GM10248 (cell line): ENCODE measurements around the gene HAUS8.

Experiments
- CTCF ChIA-PET: fragments of 300-600 bp; sonication (Branson Sonifier 250); formaldehyde crosslinking; extraction: SDS; loops from one replicate; lab custom pipeline; 2021; ENCODE audit warnings: antibody characterized with exemption; lab: Yijun Ruan, JAX
- POLR2A ChIA-PET: fragments of 350-650 bp; sonication (Branson Sonifier 250); formaldehyde crosslinking; extraction: SDS; loops from one replicate; lab custom pipeline; 2020; ENCODE audit warnings: antibody characterized with exemption; lab: Yijun Ruan, JAX
- DNase-seq: peaks from one replicate; pipeline ENCODE4 v3.0.0; 2012; ENCODE audit errors: extremely low spot score
- TF ChIP-seq, protein P1 (sequence below): IDR thresholded peaks from 2 replicates; pipeline ENCODE4 v1.5.1; 2012; ENCODE audit warnings: mild to moderate bottlenecking, low read depth; ENCODE audit errors: extremely low read depth, missing control alignments, control extremely low read depth

The HAUS8 gene

DNA sequence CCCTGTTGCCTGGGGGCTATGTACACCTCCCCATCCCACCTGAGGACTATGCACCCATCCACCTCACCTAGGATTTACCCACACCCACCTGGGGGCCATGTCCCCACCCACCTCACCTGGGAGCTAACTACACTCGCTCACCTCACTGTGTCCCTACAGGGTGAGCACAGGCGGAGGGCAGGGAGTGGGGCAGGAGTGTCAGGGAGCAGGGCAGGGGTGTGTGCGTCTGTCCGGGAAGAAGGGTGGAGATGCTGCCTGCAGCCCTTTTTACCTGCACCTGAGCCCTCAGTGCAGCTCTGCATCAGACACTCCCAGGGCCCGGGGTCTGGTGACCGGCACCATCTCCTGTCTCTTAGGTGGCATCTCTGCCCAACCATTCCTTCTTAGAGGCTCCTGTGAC, 38.1 kb downstream of the HAUS8 start:
- TF ChIP-seq, protein P1, sequence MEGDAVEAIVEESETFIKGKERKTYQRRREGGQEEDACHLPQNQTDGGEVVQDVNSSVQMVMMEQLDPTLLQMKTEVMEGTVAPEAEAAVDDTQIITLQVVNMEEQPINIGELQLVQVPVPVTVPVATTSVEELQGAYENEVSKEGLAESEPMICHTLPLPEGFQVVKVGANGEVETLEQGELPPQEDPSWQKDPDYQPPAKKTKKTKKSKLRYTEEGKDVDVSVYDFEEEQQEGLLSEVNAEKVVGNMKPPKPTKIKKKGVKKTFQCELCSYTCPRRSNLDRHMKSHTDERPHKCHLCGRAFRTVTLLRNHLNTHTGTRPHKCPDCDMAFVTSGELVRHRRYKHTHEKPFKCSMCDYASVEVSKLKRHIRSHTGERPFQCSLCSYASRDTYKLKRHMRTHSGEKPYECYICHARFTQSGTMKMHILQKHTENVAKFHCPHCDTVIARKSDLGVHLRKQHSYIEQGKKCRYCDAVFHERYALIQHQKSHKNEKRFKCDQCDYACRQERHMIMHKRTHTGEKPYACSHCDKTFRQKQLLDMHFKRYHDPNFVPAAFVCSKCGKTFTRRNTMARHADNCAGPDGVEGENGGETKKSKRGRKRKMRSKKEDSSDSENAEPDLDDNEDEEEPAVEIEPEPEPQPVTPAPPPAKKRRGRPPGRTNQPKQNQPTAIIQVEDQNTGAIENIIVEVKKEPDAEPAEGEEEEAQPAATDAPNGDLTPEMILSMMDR: no peak
- DNase-seq: no peak
- CTCF ChIA-PET: no interaction called here
- POLR2A ChIA-PET: no interaction called here

- ChIA-PET POLR2A (no interaction called here), CTCF (no interaction called here)
- no peak for DNase-seq
- TF ChIP-seq, protein P1: no peak
Measured at GRCh38 chr19:17036640-17037039, 38.6 kb downstream of the HAUS8 start.

GRCh38 chr19:17035842-17036424, 39.3 kb downstream of the HAUS8 start:
- ChIA-PET POLR2A (interaction anchor here (0.6 kb wide), 1 partner anchor 1192 kb away, joined by 7 read pairs; no protein-coding TSS in a partner anchor), CTCF (no interaction called here)
- TF ChIP-seq, protein P1: no peak
- DNase-seq: no peak

- ChIA-PET CTCF (no interaction called here), POLR2A (no interaction called here)
- TF ChIP-seq, protein P1: no peak
- DNase-seq: no peak
Measured at GRCh38 chr19:17031741-17032140, 43.5 kb downstream of the HAUS8 start.

DNA sequence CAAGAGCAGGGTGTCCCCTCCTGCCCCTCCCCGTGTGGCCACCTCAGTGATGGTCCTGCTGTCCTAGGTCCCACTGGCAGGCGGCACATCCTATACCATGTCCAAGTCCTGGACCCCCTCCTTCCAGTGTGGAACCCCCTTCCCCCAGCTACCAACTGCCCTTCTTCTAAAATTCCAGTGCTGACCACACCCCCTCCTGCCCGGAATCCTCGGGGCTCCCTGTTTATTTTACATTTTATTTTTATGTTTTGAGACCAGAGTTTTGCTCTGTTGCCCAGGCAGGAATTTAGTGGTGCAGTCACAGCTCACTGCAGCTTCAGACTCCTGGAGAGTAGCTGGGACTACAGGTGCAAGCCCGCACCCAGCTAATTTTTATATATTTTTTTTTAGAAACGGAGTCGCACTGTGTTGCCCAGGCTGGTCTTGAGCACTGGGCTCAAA, 47.7 kb downstream of the HAUS8 start:
- ChIA-PET CTCF (interaction anchor here (1.0 kb wide), 1 partner anchor 19 kb away, joined by 3 read pairs; no protein-coding TSS in a partner anchor), POLR2A (no interaction called here)
- no peak for DNase-seq
- TF ChIP-seq, protein P1: no peak

- ChIA-PET POLR2A (no interaction called here), CTCF (interaction anchor here (1.0 kb wide), 1 partner anchor 20 kb away, joined by 3 read pairs; no protein-coding TSS in a partner anchor)
- TF ChIP-seq, protein P1: no peak
- DNase-seq: no peak
Measured at GRCh38 chr19:17026706-17027534, 48.3 kb downstream of the HAUS8 start, which contains the start of gene CPAMD8. Gene CPAMD8, minus strand, starts transcription at chr19:17026810. Its CDS starts 168 bp downstream, at chr19:17026642.
